GM10266 (cell line): ENCODE data around the gene TESMIN.

Experiments
- DNase-seq: peaks from one replicate; pipeline ENCODE4 v3.0.0; 2012; ENCODE audit errors: extremely low spot score
- TF ChIP-seq, protein P1 (sequence below): IDR thresholded peaks from 2 replicates; pipeline ENCODE4 v1.5.1; 2012; ENCODE audit warnings: mild to moderate bottlenecking, low read depth; ENCODE audit not compliant: control insufficient read depth, insufficient read depth; ENCODE audit errors: missing control alignments

The TESMIN gene, protein sequence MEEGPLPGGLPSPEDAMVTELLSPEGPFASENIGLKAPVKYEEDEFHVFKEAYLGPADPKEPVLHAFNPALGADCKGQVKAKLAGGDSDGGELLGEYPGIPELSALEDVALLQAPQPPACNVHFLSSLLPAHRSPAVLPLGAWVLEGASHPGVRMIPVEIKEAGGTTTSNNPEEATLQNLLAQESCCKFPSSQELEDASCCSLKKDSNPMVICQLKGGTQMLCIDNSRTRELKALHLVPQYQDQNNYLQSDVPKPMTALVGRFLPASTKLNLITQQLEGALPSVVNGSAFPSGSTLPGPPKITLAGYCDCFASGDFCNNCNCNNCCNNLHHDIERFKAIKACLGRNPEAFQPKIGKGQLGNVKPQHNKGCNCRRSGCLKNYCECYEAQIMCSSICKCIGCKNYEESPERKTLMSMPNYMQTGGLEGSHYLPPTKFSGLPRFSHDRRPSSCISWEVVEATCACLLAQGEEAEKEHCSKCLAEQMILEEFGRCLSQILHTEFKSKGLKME

DNA sequence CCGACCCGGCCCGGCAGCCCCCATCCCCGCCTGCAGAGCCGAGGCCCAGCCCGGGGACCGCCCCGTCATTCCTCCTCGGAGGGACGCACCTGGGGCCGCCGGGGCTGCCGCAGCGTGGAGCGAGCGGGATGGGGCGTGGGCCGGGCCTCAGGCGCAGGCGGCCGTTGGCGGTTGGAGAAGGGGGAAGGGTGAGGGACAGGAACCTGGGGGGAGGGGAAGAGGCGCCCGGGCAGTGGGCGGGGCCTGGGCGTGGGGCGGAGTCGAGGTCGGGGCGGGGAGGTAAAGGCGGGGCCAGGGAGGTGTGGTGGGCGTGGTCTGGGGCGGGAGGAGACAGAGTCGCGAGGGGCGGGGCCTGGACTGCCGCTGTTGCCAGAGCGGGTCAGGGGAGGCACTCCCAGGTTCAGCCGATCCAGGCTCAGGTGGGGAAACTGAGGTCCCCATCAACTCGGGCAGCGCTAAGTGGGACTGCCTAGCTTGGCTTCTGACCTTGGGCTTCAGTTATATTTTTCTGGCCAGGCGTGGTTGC is at the start of gene TESMIN:
TSS of gene TESMIN (minus strand) at position 190 of the 526 bp plus-strand sequence. CDS start 860 bp downstream, outside the sequence.
- TF ChIP-seq, protein P1, sequence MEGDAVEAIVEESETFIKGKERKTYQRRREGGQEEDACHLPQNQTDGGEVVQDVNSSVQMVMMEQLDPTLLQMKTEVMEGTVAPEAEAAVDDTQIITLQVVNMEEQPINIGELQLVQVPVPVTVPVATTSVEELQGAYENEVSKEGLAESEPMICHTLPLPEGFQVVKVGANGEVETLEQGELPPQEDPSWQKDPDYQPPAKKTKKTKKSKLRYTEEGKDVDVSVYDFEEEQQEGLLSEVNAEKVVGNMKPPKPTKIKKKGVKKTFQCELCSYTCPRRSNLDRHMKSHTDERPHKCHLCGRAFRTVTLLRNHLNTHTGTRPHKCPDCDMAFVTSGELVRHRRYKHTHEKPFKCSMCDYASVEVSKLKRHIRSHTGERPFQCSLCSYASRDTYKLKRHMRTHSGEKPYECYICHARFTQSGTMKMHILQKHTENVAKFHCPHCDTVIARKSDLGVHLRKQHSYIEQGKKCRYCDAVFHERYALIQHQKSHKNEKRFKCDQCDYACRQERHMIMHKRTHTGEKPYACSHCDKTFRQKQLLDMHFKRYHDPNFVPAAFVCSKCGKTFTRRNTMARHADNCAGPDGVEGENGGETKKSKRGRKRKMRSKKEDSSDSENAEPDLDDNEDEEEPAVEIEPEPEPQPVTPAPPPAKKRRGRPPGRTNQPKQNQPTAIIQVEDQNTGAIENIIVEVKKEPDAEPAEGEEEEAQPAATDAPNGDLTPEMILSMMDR = no peak
- peak; percentile 99 for DNase-seq

DNA sequence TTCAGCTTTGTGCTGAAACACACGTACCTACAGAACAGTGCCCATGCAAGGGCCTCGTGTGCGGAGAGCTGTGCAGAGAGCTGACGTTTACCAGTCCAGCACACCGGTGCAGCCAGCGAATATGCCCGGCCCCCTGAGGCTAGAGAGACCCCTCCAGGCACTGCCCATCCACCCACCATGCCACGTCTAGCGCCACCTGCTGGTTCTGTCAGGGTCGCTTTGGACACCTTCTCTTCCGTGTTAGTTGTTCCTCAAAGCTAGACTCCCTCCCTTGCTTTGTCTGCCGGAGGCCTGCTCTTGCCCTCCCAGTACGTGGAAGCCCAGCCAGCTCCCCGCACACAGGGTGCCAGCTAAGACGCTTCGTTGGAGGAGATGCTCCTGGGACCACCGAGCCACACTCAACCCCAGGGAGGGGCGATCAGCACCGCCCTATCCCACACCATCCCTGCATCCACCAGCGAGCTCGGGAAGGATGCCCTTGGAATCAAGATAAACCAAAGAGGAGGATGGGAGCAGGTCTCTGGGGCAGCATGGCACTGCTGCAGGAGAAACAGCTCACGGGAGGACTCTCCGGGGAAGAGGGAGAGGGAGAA is 47.0 kb upstream of the TESMIN start:
- DNase-seq = no peak
- TF ChIP-seq, protein P1 = peak; percentile 61

DNA sequence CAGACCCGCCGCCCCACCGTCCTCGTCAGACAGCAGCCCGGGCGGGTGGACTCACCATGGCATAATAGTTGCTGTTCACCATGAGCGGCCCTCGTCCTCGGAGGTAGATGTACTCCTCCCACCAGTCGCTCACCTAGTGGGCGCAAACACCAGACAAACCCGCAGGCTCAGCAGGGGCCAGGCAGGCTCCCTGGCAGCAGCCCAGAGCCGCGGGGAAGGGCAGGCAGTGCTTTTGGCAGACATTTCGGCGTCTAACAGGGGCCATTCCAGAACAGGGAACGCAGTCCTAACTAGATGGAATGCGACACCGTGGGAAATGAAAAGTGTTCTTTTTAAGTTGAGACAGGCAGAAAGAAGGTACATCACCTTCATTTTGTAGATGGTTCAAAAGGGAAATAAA is 45.5 kb upstream of the TESMIN start:
- DNase-seq = no peak
- TF ChIP-seq, protein P1 = no peak

DNA sequence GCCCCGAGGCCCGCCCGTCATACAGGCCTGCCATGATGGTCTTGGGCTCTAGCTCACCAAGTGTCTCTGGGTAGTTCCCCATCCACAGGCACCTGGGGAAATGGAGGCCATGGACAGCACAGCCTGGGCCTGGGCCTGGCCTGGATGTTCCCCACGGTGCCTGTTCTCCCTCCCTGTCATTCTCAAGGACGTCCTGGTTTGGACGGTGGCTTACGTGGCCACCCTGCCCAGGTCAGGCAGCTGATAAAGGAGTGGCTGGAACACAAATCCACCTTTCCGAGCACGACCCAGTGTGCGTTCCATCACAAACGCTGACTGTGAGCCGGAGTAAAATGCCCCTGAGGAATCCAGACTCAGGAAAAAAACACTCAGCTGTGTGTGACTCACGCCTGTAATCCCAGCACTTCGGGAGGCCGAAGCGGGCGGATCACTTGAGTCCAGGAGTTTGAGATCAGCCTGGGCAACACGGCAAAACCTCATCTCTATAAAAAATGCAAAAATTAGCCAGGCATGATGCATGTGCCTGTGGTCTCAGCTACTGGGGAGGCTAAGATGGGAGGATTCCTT is 41.2 kb upstream of the TESMIN start:
- DNase-seq = no peak
- TF ChIP-seq, protein P1 = no peak

DNA sequence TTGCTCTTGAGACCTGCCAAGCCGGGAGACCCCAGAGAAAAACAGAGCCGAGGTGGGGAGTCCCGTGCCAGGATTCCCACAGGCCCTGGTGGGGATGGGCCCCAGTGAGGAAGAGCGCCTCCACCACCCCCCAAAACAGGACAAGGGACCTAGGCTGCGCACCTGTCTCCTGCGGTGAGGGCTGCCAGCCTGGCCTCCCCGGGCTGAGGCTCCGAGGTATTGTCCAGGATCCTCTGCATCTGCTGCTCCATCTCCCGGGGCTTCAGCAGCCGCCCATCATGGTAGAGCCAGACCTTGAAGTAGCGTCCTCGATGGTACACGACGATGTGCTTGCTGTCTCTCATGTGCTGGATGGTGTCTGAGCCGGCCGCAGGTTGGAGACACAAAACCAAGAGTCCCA is 33.3 kb upstream of the TESMIN start:
- TF ChIP-seq, protein P1 = no peak
- no peak for DNase-seq

DNA sequence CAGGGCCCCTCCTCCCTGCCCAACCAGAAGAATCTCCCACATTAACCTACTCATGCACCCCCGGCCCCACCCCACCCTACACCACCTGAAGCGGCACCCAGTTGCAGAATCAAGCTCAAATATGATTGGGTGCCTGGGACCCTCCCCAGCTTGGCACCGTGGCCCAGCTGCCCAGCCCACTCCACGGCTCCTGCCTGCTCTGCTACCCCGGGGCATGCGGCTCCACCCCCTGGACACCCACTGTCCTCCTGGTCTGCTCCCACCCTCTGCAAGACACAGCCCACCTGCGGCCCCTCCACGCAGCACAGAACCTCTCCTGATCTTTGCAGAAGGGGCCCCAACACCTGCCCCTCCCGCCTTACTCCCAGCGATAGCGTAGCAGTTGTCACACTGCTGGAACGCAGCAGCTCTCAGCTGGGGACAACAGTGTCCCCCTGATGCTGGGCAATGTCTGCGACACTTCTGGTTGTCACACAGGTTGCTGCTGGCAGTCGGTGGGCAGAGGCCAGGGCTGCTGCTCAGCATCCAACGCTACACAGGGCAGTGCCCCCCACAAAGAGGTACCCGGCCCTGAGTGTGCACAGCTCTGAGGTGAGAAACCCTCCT is 32.0 kb upstream of the TESMIN start:
- no peak for DNase-seq
- TF ChIP-seq, protein P1 = no peak
